H1 (cell line): ENCODE results near the gene DDX31.

ENCODE experiments used
- BCL11A ChIP-seq, 2 experiments: IDR thresholded peaks; one replicate each; pipeline ENCODE4 v1.6.1; 2011; ENCODE audit warnings: low read depth in 2 of 2, low read length in 2 of 2, mild to moderate bottlenecking in 2 of 2
- CBX8 ChIP-seq: fragments of 300-800, 300-1000 bp; sonication (generic); IDR thresholded peaks from 2 replicates; pipeline ENCODE4 v1.7.1; 2016; ENCODE audit warnings: low read depth, low read length, borderline replicate concordance
- CREB1 ChIP-seq: IDR thresholded peaks from 2 replicates; pipeline ENCODE4 v1.6.1; 2012; ENCODE audit warnings: inconsistent platforms
- EGR1 ChIP-seq: IDR thresholded peaks from 2 replicates; pipeline ENCODE4 v1.6.1; 2011; ENCODE audit warnings: low read depth, low read length, borderline replicate concordance
- POLR2A ChIP-seq, 2 experiments: IDR thresholded peaks; 1 replicate in 1 of 2; 2 replicates in 1 of 2; pipeline ENCODE4 v1.6.1; 2011; ENCODE audit warnings: low read depth in 2 of 2, low read length in 2 of 2, mild to moderate bottlenecking in 2 of 2; ENCODE audit errors: control extremely low read depth in 1 of 2
- POLR2AphosphoS5 ChIP-seq: IDR thresholded peaks from 2 replicates; pipeline ENCODE4 v1.6.1; 2011; ENCODE audit warnings: low read depth, low read length
- SIN3A ChIP-seq, 2 experiments: IDR thresholded peaks in 1 of 2; conservative IDR thresholded peaks in 1 of 2; 2 replicates each; pipeline ENCODE4 v1.6.1; 2011 to 2012; ENCODE audit warnings: low read length in 2 of 2, improper control_type of control experiment in 1 of 2, low read depth in 1 of 2, mild to moderate bottlenecking in 1 of 2
- SP2 ChIP-seq: IDR thresholded peaks from 2 replicates; pipeline ENCODE4 v1.6.1; 2012; ENCODE audit warnings: mild to moderate bottlenecking, low read length, inconsistent platforms
- SUZ12 ChIP-seq: fragments of 200-600 bp; sonication (generic); IDR thresholded peaks from 2 replicates; pipeline ENCODE4 v1.6.1; 2012; ENCODE audit warnings: mild to moderate bottlenecking, inconsistent platforms, low read length, moderate library complexity, mixed read lengths
- TEAD4 ChIP-seq: IDR thresholded peaks from 2 replicates; pipeline ENCODE4 v1.6.1; 2012; ENCODE audit warnings: low read depth, low read length, inconsistent platforms, mixed read lengths
- YY1 ChIP-seq: IDR thresholded peaks from 2 replicates; pipeline ENCODE4 v1.6.1; 2011; ENCODE audit warnings: low read depth, mild to moderate bottlenecking, low read length
- ZNF274 ChIP-seq: IDR thresholded peaks from 2 replicates; pipeline ENCODE4 v1.7.0; 2012; ENCODE audit warnings: low read length, borderline replicate concordance; ENCODE audit errors: extremely low read depth
- TF ChIP-seq, protein P1 (sequence below): IDR thresholded peaks from 2 replicates; pipeline ENCODE4 v1.6.1; 2012; ENCODE audit warnings: inconsistent platforms
- TF ChIP-seq, protein P2 (sequence below), 3 experiments: IDR thresholded peaks; 1 replicate in 2 of 3; 2 replicates in 1 of 3; pipeline versions ENCODE4 v1.5.1 to v1.6.1; 2011; ENCODE audit warnings: low read length in 3 of 3, mild to moderate bottlenecking in 3 of 3, inconsistent platforms in 2 of 3, low read depth in 1 of 3, moderate library complexity in 1 of 3; ENCODE audit not compliant: insufficient read depth in 1 of 3; ENCODE audit errors: control extremely low read depth in 1 of 3

DNA sequence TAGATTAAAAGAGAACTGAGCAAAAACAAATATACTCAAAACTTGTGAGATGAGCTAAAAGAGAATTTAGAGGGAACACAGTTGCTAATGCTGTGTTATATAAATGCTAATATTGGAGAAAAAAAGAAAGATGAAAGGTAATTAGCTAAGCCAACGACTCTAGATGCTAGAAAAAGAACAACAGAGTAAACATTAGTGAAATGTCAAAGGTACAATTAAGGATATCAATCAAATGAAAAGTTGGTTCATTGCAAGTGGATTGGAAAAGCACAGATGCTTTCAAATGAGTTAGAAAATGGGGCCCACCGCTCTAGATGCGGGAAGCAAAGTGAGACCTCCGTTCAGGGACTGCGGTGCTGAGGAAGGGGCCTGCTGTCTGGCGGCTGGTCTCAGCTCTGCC is 105.3 kb downstream of the DDX31 start:
- no peak for TF ChIP-seq SUZ12
- TF ChIP-seq CBX8, result no peak
- TF ChIP-seq POLR2AphosphoS5, result no peak
- no peak for TF ChIP-seq POLR2A (IDR thresholded peaks at IDR 0.05; ENCODE audit: control extremely low read depth in 1 of 2, low read depth in 2 of 2, low read length in 2 of 2)
- TF ChIP-seq, protein P1, sequence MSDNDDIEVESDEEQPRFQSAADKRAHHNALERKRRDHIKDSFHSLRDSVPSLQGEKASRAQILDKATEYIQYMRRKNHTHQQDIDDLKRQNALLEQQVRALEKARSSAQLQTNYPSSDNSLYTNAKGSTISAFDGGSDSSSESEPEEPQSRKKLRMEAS, result no peak
- no peak for TF ChIP-seq SP2
- TF ChIP-seq, protein P2, sequence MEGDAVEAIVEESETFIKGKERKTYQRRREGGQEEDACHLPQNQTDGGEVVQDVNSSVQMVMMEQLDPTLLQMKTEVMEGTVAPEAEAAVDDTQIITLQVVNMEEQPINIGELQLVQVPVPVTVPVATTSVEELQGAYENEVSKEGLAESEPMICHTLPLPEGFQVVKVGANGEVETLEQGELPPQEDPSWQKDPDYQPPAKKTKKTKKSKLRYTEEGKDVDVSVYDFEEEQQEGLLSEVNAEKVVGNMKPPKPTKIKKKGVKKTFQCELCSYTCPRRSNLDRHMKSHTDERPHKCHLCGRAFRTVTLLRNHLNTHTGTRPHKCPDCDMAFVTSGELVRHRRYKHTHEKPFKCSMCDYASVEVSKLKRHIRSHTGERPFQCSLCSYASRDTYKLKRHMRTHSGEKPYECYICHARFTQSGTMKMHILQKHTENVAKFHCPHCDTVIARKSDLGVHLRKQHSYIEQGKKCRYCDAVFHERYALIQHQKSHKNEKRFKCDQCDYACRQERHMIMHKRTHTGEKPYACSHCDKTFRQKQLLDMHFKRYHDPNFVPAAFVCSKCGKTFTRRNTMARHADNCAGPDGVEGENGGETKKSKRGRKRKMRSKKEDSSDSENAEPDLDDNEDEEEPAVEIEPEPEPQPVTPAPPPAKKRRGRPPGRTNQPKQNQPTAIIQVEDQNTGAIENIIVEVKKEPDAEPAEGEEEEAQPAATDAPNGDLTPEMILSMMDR (IDR thresholded peaks at IDR 0.05; ENCODE audit: control extremely low read depth in 1 of 3, insufficient read depth in 1 of 3, low read depth in 1 of 3, low read length in 3 of 3), result no peak
- no peak for TF ChIP-seq CREB1
- no peak for TF ChIP-seq YY1
- TF ChIP-seq SIN3A (conservative IDR thresholded peaks at IDR 0.05 in 1 of 2, IDR thresholded peaks at IDR 0.05 in 1 of 2; ENCODE audit: low read depth in 1 of 2, low read length in 2 of 2), result no peak
- no peak for TF ChIP-seq TEAD4
- no peak for TF ChIP-seq EGR1
- TF ChIP-seq ZNF274, result no peak
- no peak for TF ChIP-seq BCL11A (IDR thresholded peaks at IDR 0.05; ENCODE audit: low read depth in 2 of 2, low read length in 2 of 2)
